Measurements from ENCODE around the gene BRSK2.

BRSK2 gene

GRCh38 chr11:1457326-1457680 lies 67.6 kb downstream of the BRSK2 start:
- no peaks in the 10 kb centered on the region for H3K27me3 ChIP-seq (ENCODE audit: insufficient read depth, insufficient read length)
- no peak overlapping the region for H3K9ac ChIP-seq (ENCODE audit: insufficient read length, low read depth)
- TF ChIP-seq YY1 (IDR thresholded peaks at IDR 0.05; ENCODE audit: insufficient read depth, insufficient read length) (no peak), SUZ12 (IDR thresholded peaks at IDR 0.05; ENCODE audit: extremely low read depth, insufficient read depth, insufficient read length) (no peak), ZNF274 (IDR thresholded peaks at IDR 0.05; ENCODE audit: low read depth, low read length) (no peak)
- no peaks in the 10 kb centered on the region for H3K9me3 ChIP-seq (ENCODE audit: insufficient read depth, low read length)
- peaks cover under 1% of the 10 kb centered on the region for H3K36me3 ChIP-seq (ENCODE audit: insufficient read depth, insufficient read length, low read length)
- H3K4me3 ChIP-seq (ENCODE audit: insufficient read length, low read depth) = no peak overlapping the region
- peaks cover 10% of the 10 kb centered on the region for H3K4me1 ChIP-seq (ENCODE audit: insufficient read depth, insufficient read length)
- no peak for DNase-seq (ENCODE audit: low read depth, low spot score)

GRCh38 chr11:1457856-1458255 lies 68.1 kb downstream of the BRSK2 start:
- no peaks in the 10 kb centered on the region for H3K9me3 ChIP-seq (ENCODE audit: insufficient read depth, low read length)
- H3K4me3 ChIP-seq (ENCODE audit: insufficient read length, low read depth) = no peak overlapping the region
- H3K4me1 ChIP-seq (ENCODE audit: insufficient read depth, insufficient read length) = peaks cover 10% of the 10 kb centered on the region
- H3K36me3 ChIP-seq (ENCODE audit: insufficient read depth, insufficient read length, low read length) = peaks cover 5% of the 10 kb centered on the region
- no peaks in the 10 kb centered on the region for H3K27me3 ChIP-seq (ENCODE audit: insufficient read depth, insufficient read length)
- H3K9ac ChIP-seq (ENCODE audit: insufficient read length, low read depth) = peak overlapping the region; percentile 56
- no peak for TF ChIP-seq YY1 (IDR thresholded peaks at IDR 0.05; ENCODE audit: insufficient read depth, insufficient read length)
- no peak for TF ChIP-seq ZNF274 (IDR thresholded peaks at IDR 0.05; ENCODE audit: low read depth, low read length)
- no peak for TF ChIP-seq SUZ12 (IDR thresholded peaks at IDR 0.05; ENCODE audit: extremely low read depth, insufficient read depth, insufficient read length)
- DNase-seq (ENCODE audit: low read depth, low spot score) = no peak

- Histone ChIP-seq H3K27me3 (ENCODE audit: insufficient read depth, insufficient read length) (no peaks in the 10 kb centered on the region), H3K9ac (ENCODE audit: insufficient read length, low read depth) (peak overlapping the region; percentile 56), H3K4me1 (ENCODE audit: insufficient read depth, insufficient read length) (peaks cover 10% of the 10 kb centered on the region), H3K4me3 (ENCODE audit: insufficient read length, low read depth) (no peak overlapping the region), H3K9me3 (ENCODE audit: insufficient read depth, low read length) (no peaks in the 10 kb centered on the region; the same call in 1 of the 2 replicates), H3K36me3 (ENCODE audit: insufficient read depth, insufficient read length, low read length) (peaks cover 10% of the 10 kb centered on the region)
- no peak for TF ChIP-seq ZNF274 (IDR thresholded peaks at IDR 0.05; ENCODE audit: low read depth, low read length)
- TF ChIP-seq SUZ12 (IDR thresholded peaks at IDR 0.05; ENCODE audit: extremely low read depth, insufficient read depth, insufficient read length) = no peak
- TF ChIP-seq YY1 (IDR thresholded peaks at IDR 0.05; ENCODE audit: insufficient read depth, insufficient read length) = no peak
- no peak for DNase-seq (ENCODE audit: low read depth, low spot score)
Measured at GRCh38 chr11:1458340-1459218, 68.8 kb downstream of the BRSK2 start.

GRCh38 chr11:1459219-1459575 lies 69.5 kb downstream of the BRSK2 start:
- H3K27me3 ChIP-seq (ENCODE audit: insufficient read depth, insufficient read length) = no peaks in the 10 kb centered on the region
- TF ChIP-seq ZNF274 (IDR thresholded peaks at IDR 0.05; ENCODE audit: low read depth, low read length) (no peak), SUZ12 (IDR thresholded peaks at IDR 0.05; ENCODE audit: extremely low read depth, insufficient read depth, insufficient read length) (no peak), YY1 (IDR thresholded peaks at IDR 0.05; ENCODE audit: insufficient read depth, insufficient read length) (no peak)
- H3K4me3 ChIP-seq (ENCODE audit: insufficient read length, low read depth) = no peak overlapping the region
- no peak for DNase-seq (ENCODE audit: low read depth, low spot score)
- H3K36me3 ChIP-seq (ENCODE audit: insufficient read depth, insufficient read length, low read length) = peaks cover 10% of the 10 kb centered on the region
- H3K9ac ChIP-seq (ENCODE audit: insufficient read length, low read depth) = no peak overlapping the region
- H3K9me3 ChIP-seq (ENCODE audit: insufficient read depth, low read length) = no peaks in the 10 kb centered on the region; the same call in 1 of the 2 replicates
- peaks cover 10% of the 10 kb centered on the region for H3K4me1 ChIP-seq (ENCODE audit: insufficient read depth, insufficient read length)

- Histone ChIP-seq H3K36me3 (ENCODE audit: insufficient read depth, insufficient read length, low read length) (peaks cover 10% of the 10 kb centered on the region), H3K27me3 (ENCODE audit: insufficient read depth, insufficient read length) (no peaks in the 10 kb centered on the region), H3K4me1 (ENCODE audit: insufficient read depth, insufficient read length) (peaks cover 10% of the 10 kb centered on the region), H3K9me3 (ENCODE audit: insufficient read depth, low read length) (no peaks in the 10 kb centered on the region; the same call in 1 of the 2 replicates), H3K9ac (ENCODE audit: insufficient read length, low read depth) (no peak overlapping the region), H3K4me3 (ENCODE audit: insufficient read length, low read depth) (no peak overlapping the region)
- DNase-seq (ENCODE audit: low read depth, low spot score) = no peak
- TF ChIP-seq YY1 (IDR thresholded peaks at IDR 0.05; ENCODE audit: insufficient read depth, insufficient read length) (no peak), ZNF274 (IDR thresholded peaks at IDR 0.05; ENCODE audit: low read depth, low read length) (no peak), SUZ12 (IDR thresholded peaks at IDR 0.05; ENCODE audit: extremely low read depth, insufficient read depth, insufficient read length) (no peak)
Measured at GRCh38 chr11:1459764-1460395, 70.1 kb downstream of the BRSK2 start.

- Histone ChIP-seq H3K9me3 (ENCODE audit: insufficient read depth, low read length) (no peaks in the 10 kb centered on the region; the same call in 1 of the 2 replicates), H3K27me3 (ENCODE audit: insufficient read depth, insufficient read length) (no peaks in the 10 kb centered on the region), H3K36me3 (ENCODE audit: insufficient read depth, insufficient read length, low read length) (peaks cover 14% of the 10 kb centered on the region), H3K4me3 (ENCODE audit: insufficient read length, low read depth) (no peak overlapping the region), H3K9ac (ENCODE audit: insufficient read length, low read depth) (no peak overlapping the region), H3K4me1 (ENCODE audit: insufficient read depth, insufficient read length) (peaks cover 10% of the 10 kb centered on the region)
- no peak for DNase-seq (ENCODE audit: low read depth, low spot score)
- TF ChIP-seq SUZ12 (IDR thresholded peaks at IDR 0.05; ENCODE audit: extremely low read depth, insufficient read depth, insufficient read length) (no peak), YY1 (IDR thresholded peaks at IDR 0.05; ENCODE audit: insufficient read depth, insufficient read length) (no peak), ZNF274 (IDR thresholded peaks at IDR 0.05; ENCODE audit: low read depth, low read length) (no peak)
Measured at GRCh38 chr11:1460396-1460985, 70.8 kb downstream of the BRSK2 start.
